ENCODE data around the gene ANXA10. TPM values are rescaled to one million over a fixed set of nuclear protein-coding genes. Genes with fewer than 3 reads are reported as not detected.

The ANXA10 gene
- total RNA-seq, 3 donors from 2014 or later: 0.34 TPM; not detected in 2

DNA sequence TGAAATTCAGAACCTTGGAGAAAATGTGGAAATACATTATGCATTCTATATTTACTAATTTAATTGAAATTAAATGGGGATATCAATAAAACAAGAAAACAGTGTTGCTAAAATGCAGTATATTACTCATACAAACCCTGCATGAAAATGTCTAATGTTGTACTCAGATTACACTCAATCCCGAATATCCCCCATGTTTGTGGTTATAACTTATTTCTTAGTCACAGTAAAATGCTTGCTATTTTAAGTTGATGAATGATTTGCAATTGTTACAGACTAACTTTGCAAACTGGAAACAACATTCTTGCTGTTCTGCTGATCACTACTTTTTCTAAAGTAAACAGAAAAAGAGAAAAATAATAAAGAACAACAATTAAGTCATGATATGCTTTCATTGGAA, 33.1 kb upstream of the ANXA10 start:
- Histone ChIP-seq H3K4me3 (no peak overlapping the region), H3K36me3 (ENCODE audit: low read depth) (no peaks in the 10 kb centered on the region), H3K4me1 (ENCODE audit: low read depth) (no peaks in the 10 kb centered on the region), H3K9me3 (no peaks in the 10 kb centered on the region)
- TF ChIP-seq, protein P1, sequence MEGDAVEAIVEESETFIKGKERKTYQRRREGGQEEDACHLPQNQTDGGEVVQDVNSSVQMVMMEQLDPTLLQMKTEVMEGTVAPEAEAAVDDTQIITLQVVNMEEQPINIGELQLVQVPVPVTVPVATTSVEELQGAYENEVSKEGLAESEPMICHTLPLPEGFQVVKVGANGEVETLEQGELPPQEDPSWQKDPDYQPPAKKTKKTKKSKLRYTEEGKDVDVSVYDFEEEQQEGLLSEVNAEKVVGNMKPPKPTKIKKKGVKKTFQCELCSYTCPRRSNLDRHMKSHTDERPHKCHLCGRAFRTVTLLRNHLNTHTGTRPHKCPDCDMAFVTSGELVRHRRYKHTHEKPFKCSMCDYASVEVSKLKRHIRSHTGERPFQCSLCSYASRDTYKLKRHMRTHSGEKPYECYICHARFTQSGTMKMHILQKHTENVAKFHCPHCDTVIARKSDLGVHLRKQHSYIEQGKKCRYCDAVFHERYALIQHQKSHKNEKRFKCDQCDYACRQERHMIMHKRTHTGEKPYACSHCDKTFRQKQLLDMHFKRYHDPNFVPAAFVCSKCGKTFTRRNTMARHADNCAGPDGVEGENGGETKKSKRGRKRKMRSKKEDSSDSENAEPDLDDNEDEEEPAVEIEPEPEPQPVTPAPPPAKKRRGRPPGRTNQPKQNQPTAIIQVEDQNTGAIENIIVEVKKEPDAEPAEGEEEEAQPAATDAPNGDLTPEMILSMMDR (IDR thresholded peaks at IDR 0.05): no peak
- intact Hi-C loops (cut with DNase I, micrococcal nuclease): no loop called here
- DNase-seq (no peak), ATAC-seq (no peak)

DNA sequence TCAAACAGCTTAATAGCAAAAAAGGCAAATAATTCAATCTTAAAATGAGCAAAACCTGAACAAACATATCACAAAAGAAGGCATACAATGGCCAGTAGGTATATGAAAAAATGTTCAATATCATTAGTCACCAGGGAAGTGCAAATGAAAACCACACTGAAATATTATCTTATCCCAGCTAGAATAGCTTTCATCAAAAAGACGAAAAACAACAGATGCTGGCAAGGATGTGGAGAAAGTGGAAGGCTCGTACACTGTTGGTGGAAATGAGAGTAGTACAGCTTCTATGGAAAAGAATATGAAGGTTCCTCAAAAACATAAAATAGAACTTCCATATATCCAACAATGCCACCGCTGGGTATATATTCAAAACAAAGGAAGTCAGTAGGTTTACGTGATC, 29.3 kb upstream of the ANXA10 start:
- Histone ChIP-seq H3K4me1 (ENCODE audit: low read depth) (no peaks in the 10 kb centered on the region), H3K4me3 (no peak overlapping the region), H3K36me3 (ENCODE audit: low read depth) (no peaks in the 10 kb centered on the region), H3K9me3 (no peaks in the 10 kb centered on the region)
- intact Hi-C loops (cut with DNase I, micrococcal nuclease): no loop called here
- ATAC-seq (no peak), DNase-seq (no peak)
- TF ChIP-seq, protein P1 (IDR thresholded peaks at IDR 0.05): no peak

DNA sequence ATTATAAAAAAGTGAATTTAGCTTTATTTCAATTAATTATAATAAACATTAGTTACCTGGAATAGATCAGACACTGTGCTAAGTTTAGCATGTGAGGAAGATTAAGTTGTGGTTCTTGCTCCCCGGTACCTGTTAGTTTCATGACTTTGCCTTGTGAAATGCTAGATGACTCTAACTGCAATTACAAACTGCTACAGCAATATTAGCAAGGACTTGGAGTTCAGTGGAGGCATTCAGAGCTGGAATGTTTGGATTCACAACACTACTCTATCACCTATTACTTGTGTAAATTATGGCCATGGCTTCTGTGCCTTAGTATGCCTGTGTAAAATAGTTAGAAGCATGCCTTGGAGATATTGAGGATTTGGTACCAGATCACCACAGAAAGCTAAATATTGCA, 21.4 kb upstream of the ANXA10 start:
- DNase-seq (no peak), ATAC-seq (no peak)
- Histone ChIP-seq H3K4me3 (no peak overlapping the region), H3K9me3 (no peaks in the 10 kb centered on the region), H3K4me1 (ENCODE audit: low read depth) (no peaks in the 10 kb centered on the region), H3K36me3 (ENCODE audit: low read depth) (no peaks in the 10 kb centered on the region)
- TF ChIP-seq, protein P1 (IDR thresholded peaks at IDR 0.05): no peak
- intact Hi-C loops (cut with DNase I, micrococcal nuclease): no loop called here

DNA sequence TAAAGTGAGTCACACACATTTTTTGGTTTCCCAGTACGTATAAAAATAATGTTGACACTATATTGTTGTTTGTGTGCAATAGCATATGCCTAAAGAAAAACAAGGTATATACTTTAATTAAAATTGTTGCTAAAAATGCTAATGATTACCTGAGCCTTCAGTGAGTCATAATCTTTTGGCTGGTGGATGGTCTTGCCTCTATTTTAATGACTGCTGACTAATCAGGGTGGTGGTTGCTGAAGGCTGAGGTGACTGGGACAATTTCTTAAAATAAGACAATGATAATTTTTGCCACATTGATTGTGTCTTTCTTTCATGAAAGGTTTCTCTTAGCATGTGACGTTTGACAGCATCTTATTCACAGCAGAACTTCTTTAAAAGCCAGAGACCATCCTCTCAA, 21.0 kb upstream of the ANXA10 start:
- TF ChIP-seq, protein P1 (IDR thresholded peaks at IDR 0.05): no peak
- no peaks in the 10 kb centered on the region for H3K36me3 ChIP-seq (ENCODE audit: low read depth)
- H3K9me3 ChIP-seq: no peaks in the 10 kb centered on the region
- intact Hi-C loops (cut with DNase I, micrococcal nuclease): no loop called here
- DNase-seq (no peak), ATAC-seq (no peak)
- H3K4me1 ChIP-seq (ENCODE audit: low read depth): no peaks in the 10 kb centered on the region
- no peak overlapping the region for H3K4me3 ChIP-seq

DNA sequence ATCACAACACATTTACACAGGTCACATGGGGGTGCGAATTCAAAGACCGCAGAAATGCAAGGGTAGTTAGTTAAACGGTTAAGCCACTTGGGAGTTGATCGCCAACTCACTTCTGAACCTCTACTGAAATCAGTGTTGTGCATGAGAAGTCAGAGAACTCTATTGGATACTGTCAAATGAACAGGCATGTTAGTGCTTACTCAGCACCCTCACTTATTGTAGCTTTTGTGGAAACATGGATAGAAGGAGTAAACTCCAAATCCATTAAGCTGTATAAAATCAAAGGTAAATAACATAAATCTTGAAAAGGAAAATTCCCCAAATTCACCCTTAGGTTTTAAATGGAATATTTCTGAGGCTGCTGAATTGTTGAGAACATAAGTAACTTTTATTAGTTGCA, 17.5 kb upstream of the ANXA10 start:
- ATAC-seq (no peak), DNase-seq (no peak)
- intact Hi-C loops (cut with DNase I, micrococcal nuclease): no loop called here
- TF ChIP-seq, protein P1 (IDR thresholded peaks at IDR 0.05): no peak
- Histone ChIP-seq H3K9me3 (no peaks in the 10 kb centered on the region), H3K36me3 (ENCODE audit: low read depth) (no peaks in the 10 kb centered on the region), H3K4me1 (ENCODE audit: low read depth) (no peaks in the 10 kb centered on the region), H3K4me3 (no peak overlapping the region)
